BE2C (cell line): Measurements from ENCODE around the gene DISP2.

Experiments
- DNase-seq: peaks from one replicate; pipeline ENCODE4 v3.0.0-alpha.2; 2020
- H3K27me3 ChIP-seq: fragments of 250-450 bp; sonication (Bioruptor Pico); 2 replicates; pipeline ENCODE4 v1.5.1; 2020; ENCODE audit warnings: mild to moderate bottlenecking
- H3K36me3 ChIP-seq: fragments of 250-450 bp; sonication (Bioruptor Pico); 2 replicates; pipeline ENCODE4 v1.5.1; 2020; ENCODE audit warnings: mild to moderate bottlenecking
- H3K4me1 ChIP-seq: fragments of 250-450 bp; sonication (Bioruptor Pico); 2 replicates; pipeline ENCODE4 v1.5.1; 2020
- H3K4me3 ChIP-seq: 2 replicates; pipeline ENCODE4 v1.5.1; 2011; ENCODE audit warnings: low read depth, low read length
- H3K9me3 ChIP-seq: fragments of 250-450 bp; sonication (Bioruptor Pico); 2 replicates; pipeline ENCODE4 v1.5.1; 2020
- CTCF ChIP-seq: IDR thresholded peaks from 2 replicates; pipeline ENCODE4 v1.5.1; 2012; ENCODE audit warnings: mild to moderate bottlenecking, low read depth, low read length

DISP2 gene

GRCh38 chr15:40424483-40425115, 66.6 kb downstream of the DISP2 start:
- no peaks in the 10 kb centered on the region for H3K9me3 ChIP-seq
- H3K4me3 ChIP-seq = no peak overlapping the region
- no peak for DNase-seq
- no peaks in the 10 kb centered on the region for H3K27me3 ChIP-seq
- no peak for TF ChIP-seq CTCF
- H3K36me3 ChIP-seq = no peaks in the 10 kb centered on the region
- H3K4me1 ChIP-seq = peaks cover 26% of the 10 kb centered on the region

GRCh38 chr15:40425681-40426080, 67.7 kb downstream of the DISP2 start:
- Histone ChIP-seq H3K9me3 (no peaks in the 10 kb centered on the region), H3K4me3 (no peak overlapping the region), H3K4me1 (peaks cover 18% of the 10 kb centered on the region), H3K27me3 (no peaks in the 10 kb centered on the region), H3K36me3 (no peaks in the 10 kb centered on the region)
- no peak for TF ChIP-seq CTCF
- no peak for DNase-seq

GRCh38 chr15:40427188-40427587, 69.2 kb downstream of the DISP2 start:
- peak; percentile 66 for DNase-seq
- Histone ChIP-seq H3K4me1 (peaks cover 7% of the 10 kb centered on the region), H3K9me3 (no peaks in the 10 kb centered on the region)

GRCh38 chr15:40428185-40428584, 70.2 kb downstream of the DISP2 start:
- H3K9me3 ChIP-seq = no peaks in the 10 kb centered on the region
- no peaks in the 10 kb centered on the region for H3K27me3 ChIP-seq
- peaks cover 7% of the 10 kb centered on the region for H3K4me1 ChIP-seq
- DNase-seq = no peak
- no peak for TF ChIP-seq CTCF
- H3K36me3 ChIP-seq = no peaks in the 10 kb centered on the region
- H3K4me3 ChIP-seq = no peak overlapping the region

More at GRCh38 chr15:40427188-40427587, 69.2 kb downstream of the DISP2 start:
- no peaks in the 10 kb centered on the region for H3K27me3 ChIP-seq
- no peaks in the 10 kb centered on the region for H3K36me3 ChIP-seq
- no peak for TF ChIP-seq CTCF
- H3K4me3 ChIP-seq = no peak overlapping the region
